Esophagus squamous epithelium (tissue), 5 donors: ENCODE measurements around the gene NUP153. TPM values are rescaled to one million over a fixed set of nuclear protein-coding genes. Genes with fewer than 3 reads are reported as not detected.

Experiments used
- DNase-seq: peaks from one replicate; lab custom pipeline; 2025; lab: John Stamatoyannopoulos, UW
- H3K27ac ChIP-seq, 4 donors: fragments of 200-600 bp; sonication (generic); one replicate each; pipeline ENCODE4 v1.5.1; 2016 to 2019; ENCODE audit warnings: mild to moderate bottlenecking in 1 of 4
- H3K27me3 ChIP-seq, 4 donors: fragments of 200-600 bp; sonication (generic); 1 replicate in 3 of 4; 2 replicates in 1 of 4; pipeline versions ENCODE4 v1.5.1 to v1.6.0; 2017 to 2021; ENCODE audit warnings: antibody characterized with exemption in 1 of 4
- H3K36me3 ChIP-seq, 3 donors: fragments of 200-600 bp; sonication (generic); one replicate each; pipeline ENCODE4 v1.5.1; 2016 to 2019
- H3K4me1 ChIP-seq, 3 donors: fragments of 200-600 bp; sonication (generic); one replicate each; pipeline ENCODE4 v1.5.1; 2017 to 2019
- H3K4me3 ChIP-seq, 4 donors: fragments of 200-600 bp; sonication (generic); 1 replicate in 3 of 4; 2 replicates in 1 of 4; pipeline ENCODE4 v1.5.1; 2016 to 2019; ENCODE audit warnings: mild to moderate bottlenecking in 2 of 4, moderate library complexity in 1 of 4
- H3K9me3 ChIP-seq, 3 donors: fragments of 200-600 bp; sonication (generic); one replicate each; pipeline ENCODE4 v1.5.1; 2016 to 2019
- POLR2A ChIP-seq, 4 donors: fragments of 450-650 bp; IDR thresholded peaks; one replicate each; pipeline ENCODE4 v1.6.1; 2017; ENCODE audit warnings: antibody characterized with exemption in 4 of 4, mild to moderate bottlenecking in 4 of 4, moderate library complexity in 3 of 4
- WGBS, 2 donors: methylation state at CpG; one replicate each; pipeline ENCODE4 v1.1.5; 2018; 5-methylcytosine and 5-hydroxymethylcytosine counted together
- intact Hi-C: fragments of 100-400 bp; cut with DNase I; formaldehyde crosslinking; loops from one replicate; pipeline ENCODE4 v1.15.0; 2022
- total RNA-seq, 4 donors: library from RNA; depleted of rRNA; stranded (reverse); fragments of >200 nt; gene quantifications; one replicate each; pipeline ENCODE4 v1.1.0, GENCODE V29; 2016
- TF ChIP-seq, protein P1 (sequence below), 6 experiments: fragments of 450-650 bp in 4 of 6; fragments of 200-600 bp in 2 of 6; sonication (generic) in 2 of 6; IDR thresholded peaks; one replicate each; pipeline ENCODE4 v1.5.1; 2016 to 2019; ENCODE audit warnings: antibody characterized with exemption in 6 of 6, mild to moderate bottlenecking in 4 of 6, moderate library complexity in 4 of 6
- donor health status: DM: yes; HTN: yes; CAD: no.

Gene NUP153
- total RNA-seq, 4 donors from 2014 or later = 27.7 to 49.4 (median 40.6) TPM

DNA sequence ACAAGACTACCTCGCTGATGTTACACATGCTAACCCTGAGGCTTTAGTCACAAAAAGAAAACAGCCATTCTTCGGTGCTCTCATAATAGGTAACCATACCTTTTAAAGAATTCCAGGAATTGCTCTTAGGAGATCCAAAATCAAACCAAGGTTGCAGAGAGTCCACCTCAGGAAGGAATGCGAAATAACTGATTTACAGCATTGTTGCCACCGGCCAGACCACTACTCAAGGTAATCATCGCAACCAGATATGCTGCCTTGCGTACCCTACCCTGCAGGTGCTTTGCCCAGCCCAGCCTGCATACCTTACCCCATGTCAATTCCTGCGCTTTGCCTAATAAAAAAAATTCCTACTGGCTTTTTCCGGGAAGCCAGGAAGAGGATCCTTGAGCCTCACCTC lies 27.0 kb downstream of the NUP153 start:
- WGBS, 2 donors = 77 to 92% methylated on average over 8 of the region's 8 CpGs
- DNase-seq = no peak
- no peaks in the 10 kb centered on the region for H3K4me1 ChIP-seq
- H3K36me3 ChIP-seq = peaks cover 0 to 53% (median 0%) of the 10 kb centered on the region in 3 donors
- no peaks in the 10 kb centered on the region for H3K27me3 ChIP-seq
- TF ChIP-seq, protein P1, sequence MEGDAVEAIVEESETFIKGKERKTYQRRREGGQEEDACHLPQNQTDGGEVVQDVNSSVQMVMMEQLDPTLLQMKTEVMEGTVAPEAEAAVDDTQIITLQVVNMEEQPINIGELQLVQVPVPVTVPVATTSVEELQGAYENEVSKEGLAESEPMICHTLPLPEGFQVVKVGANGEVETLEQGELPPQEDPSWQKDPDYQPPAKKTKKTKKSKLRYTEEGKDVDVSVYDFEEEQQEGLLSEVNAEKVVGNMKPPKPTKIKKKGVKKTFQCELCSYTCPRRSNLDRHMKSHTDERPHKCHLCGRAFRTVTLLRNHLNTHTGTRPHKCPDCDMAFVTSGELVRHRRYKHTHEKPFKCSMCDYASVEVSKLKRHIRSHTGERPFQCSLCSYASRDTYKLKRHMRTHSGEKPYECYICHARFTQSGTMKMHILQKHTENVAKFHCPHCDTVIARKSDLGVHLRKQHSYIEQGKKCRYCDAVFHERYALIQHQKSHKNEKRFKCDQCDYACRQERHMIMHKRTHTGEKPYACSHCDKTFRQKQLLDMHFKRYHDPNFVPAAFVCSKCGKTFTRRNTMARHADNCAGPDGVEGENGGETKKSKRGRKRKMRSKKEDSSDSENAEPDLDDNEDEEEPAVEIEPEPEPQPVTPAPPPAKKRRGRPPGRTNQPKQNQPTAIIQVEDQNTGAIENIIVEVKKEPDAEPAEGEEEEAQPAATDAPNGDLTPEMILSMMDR (IDR thresholded peaks at IDR 0.05) = no peak
- TF ChIP-seq POLR2A (IDR thresholded peaks at IDR 0.05) = no peak
- no peaks in the 10 kb centered on the region for H3K9me3 ChIP-seq
- H3K27ac ChIP-seq = no peak overlapping the region
- no peak overlapping the region for H3K4me3 ChIP-seq
- intact Hi-C loops = no loop called here

DNA sequence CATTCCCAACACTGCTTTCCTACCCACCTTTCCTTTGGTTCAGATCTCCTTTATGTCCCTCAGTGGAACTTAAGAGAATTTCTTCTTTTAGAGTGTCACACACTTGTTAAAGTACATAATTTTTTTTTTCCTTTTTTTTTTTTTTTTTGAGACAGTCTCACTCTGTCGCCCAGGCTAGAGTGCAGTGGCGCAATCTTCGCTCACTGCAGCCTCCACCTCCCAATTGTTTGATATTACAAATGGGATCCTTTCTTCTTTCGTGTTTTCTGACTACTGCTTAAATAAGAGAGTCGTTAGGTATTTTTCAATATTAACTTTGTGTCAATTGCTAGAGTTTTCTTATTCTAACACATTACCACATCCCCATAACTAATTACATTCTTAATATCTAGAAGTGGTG lies 29.1 kb downstream of the NUP153 start:
- Histone ChIP-seq H3K9me3 (no peaks in the 10 kb centered on the region), H3K4me3 (no peak overlapping the region), H3K4me1 (no peaks in the 10 kb centered on the region), H3K27me3 (no peaks in the 10 kb centered on the region), H3K27ac (no peak overlapping the region), H3K36me3 (peaks cover 5 to 54% (median 17%) of the 10 kb centered on the region in 3 donors)
- WGBS, 2 donors = 89 to 98% methylated on average over 4 to 5 of the region's 5 CpGs
- DNase-seq = no peak
- intact Hi-C loops = no loop called here
- TF ChIP-seq POLR2A (IDR thresholded peaks at IDR 0.05) = no peak
- TF ChIP-seq, protein P1 (IDR thresholded peaks at IDR 0.05) = no peak

- Histone ChIP-seq H3K4me1 (no peaks in the 10 kb centered on the region), H3K4me3 (no peak overlapping the region), H3K27ac (no peak overlapping the region), H3K36me3 (peaks cover 8 to 73% (median 22%) of the 10 kb centered on the region in 3 donors), H3K27me3 (no peaks in the 10 kb centered on the region), H3K9me3 (no peaks in the 10 kb centered on the region)
- 83% methylated on average over 4 of the region's 4 CpGs for WGBS, 2 donors
- DNase-seq = no peak
- TF ChIP-seq, protein P1 (IDR thresholded peaks at IDR 0.05) = no peak
- TF ChIP-seq POLR2A (IDR thresholded peaks at IDR 0.05) = no peak
- intact Hi-C loops = no loop called here
Measured at GRCh38 chr6:17673543-17674254, 33.0 kb downstream of the NUP153 start.

DNA sequence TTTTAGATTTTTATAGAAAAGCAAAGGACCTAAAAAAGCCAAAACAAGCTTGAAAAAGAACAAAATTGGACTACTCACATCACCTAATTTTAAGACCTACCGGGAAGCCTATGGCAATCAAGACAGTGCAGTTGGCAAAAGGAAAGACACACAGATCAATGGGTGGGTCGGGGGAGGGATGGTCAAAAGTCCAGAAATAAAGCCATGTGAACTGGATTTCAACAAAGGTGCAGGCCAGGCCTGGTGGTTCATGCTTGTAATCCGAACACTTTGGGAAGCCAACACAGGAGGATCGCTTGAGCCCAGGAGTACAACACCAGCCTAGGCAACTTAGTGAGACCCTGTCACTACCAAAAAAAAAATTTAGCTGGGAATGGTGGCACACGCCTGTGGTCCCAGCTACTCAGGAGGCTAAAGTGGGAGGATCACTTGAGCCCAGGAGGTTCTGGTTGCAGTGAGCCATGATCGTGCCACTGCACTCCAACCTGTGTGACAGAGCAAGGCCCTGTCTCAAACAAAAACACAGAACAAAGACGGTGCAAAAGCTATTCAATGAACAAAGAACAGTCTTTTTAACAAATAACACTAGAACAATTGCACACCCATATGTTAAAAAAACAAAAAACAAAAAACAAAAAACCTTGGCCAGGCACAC lies 34.5 kb downstream of the NUP153 start:
- H3K4me3 ChIP-seq = no peak overlapping the region
- H3K4me1 ChIP-seq = no peaks in the 10 kb centered on the region
- no peaks in the 10 kb centered on the region for H3K27me3 ChIP-seq
- no peak for DNase-seq
- WGBS, 2 donors = 97 to 98% methylated on average over 7 of the region's 7 CpGs
- TF ChIP-seq POLR2A (IDR thresholded peaks at IDR 0.05) = no peak
- TF ChIP-seq, protein P1 (IDR thresholded peaks at IDR 0.05) = no peak
- peaks cover 8 to 88% (median 26%) of the 10 kb centered on the region in 3 donors for H3K36me3 ChIP-seq
- intact Hi-C loops = no loop called here
- H3K27ac ChIP-seq = no peak overlapping the region
- H3K9me3 ChIP-seq = no peaks in the 10 kb centered on the region

GRCh38 chr6:17666646-17667045 lies 40.1 kb downstream of the NUP153 start:
- intact Hi-C loops = no loop called here
- no peaks in the 10 kb centered on the region for H3K27me3 ChIP-seq
- DNase-seq = no peak
- H3K36me3 ChIP-seq = peaks cover 3 to 99% (median 12%) of the 10 kb centered on the region in 3 donors
- H3K4me1 ChIP-seq = no peaks in the 10 kb centered on the region
- TF ChIP-seq POLR2A (IDR thresholded peaks at IDR 0.05) = no peak
- TF ChIP-seq, protein P1 (IDR thresholded peaks at IDR 0.05) = no peak
- H3K27ac ChIP-seq = no peak overlapping the region
- H3K9me3 ChIP-seq = no peaks in the 10 kb centered on the region
- WGBS, 2 donors = 93 to 97% methylated on average over 1 of the region's 1 CpG
- H3K4me3 ChIP-seq = no peak overlapping the region
